22Rv1 (cell line): Measurements from ENCODE around the gene SERPINB12.

Experiments used
- CTCF ChIP-seq: fragments of 450-650 bp; IDR thresholded peaks from 2 replicates; pipeline ENCODE4 v1.5.1; 2017; ENCODE audit warnings: mild to moderate bottlenecking
- ZFX ChIP-seq: fragments of 450-650 bp; IDR thresholded peaks from 2 replicates; pipeline ENCODE4 v1.6.1; 2017; ENCODE audit warnings: antibody characterized with exemption, borderline replicate concordance

- TF ChIP-seq CTCF: no peak
- no peak for TF ChIP-seq ZFX
These were observed 64.4 kb downstream of the SERPINB12 start for GRCh38 chr18:63606526-63606925.
